Amniotic epithelial cell (primary cell): ENCODE measurements around the gene HOXA5.

ENCODE experiments used
- DNase-seq: peaks from one replicate; pipeline ENCODE4 v3.0.0-alpha.2; 2010; ENCODE audit warnings: low read depth

Gene HOXA5

DNA sequence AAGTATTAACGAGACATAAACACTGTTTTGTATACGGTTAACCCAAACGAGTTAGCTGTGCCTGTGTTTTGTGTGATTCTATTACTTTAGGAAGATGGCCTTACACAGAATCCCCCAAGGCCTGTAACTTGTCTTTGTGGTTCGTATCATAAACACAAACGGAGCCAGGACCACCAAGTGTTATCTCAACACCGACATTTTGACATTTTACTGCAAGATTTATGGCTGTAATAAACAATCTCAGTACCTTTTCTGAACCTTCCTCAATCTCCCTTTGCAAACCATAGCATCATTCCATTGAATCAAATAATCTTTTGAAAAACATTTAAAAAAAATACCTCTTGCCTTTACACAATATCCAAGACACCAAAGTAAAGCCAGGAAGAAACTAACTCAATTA lies 10.5 kb downstream of the HOXA5 start:
- DNase-seq, result no peak

DNA sequence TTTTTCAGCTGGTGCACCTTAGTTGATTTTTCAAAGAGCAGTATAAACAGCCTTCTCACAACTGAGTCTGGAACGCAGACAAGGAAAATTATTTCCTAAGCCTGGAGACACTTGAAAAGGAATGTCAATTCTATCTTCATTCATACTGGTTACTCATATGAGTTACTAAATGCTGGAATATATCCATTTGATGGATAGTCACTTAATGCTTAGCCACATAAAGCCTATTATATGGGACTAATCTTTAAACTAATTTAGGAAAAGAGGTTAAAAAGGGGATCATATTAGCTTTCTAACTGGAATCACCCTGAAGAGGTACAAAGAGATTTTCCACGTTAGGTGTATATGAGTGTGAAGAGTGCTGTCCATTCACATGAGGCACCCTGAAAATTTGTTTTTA lies 11.3 kb downstream of the HOXA5 start:
- peak; percentile 40 for DNase-seq

DNA sequence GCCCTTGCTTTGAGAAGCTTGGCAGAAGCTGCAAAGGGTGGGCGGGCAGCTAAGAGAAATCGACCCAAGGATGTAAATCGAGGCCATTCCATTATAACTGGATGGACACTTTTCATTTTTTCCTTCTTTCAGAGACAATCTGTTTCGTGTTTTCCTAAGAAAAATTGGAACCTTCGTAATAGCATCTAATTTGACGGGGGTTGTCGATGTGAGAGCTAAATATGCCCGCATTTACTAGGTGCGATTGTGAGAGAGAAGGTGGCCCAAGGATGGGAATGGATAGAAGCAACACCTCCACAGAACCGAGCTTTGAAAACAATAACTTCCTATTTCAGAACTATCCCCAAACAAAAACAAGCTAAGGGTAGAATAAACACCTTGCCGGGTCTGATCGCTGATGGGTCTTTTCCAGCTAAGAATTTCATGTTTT lies 12.1 kb downstream of the HOXA5 start:
- no peak for DNase-seq

DNA sequence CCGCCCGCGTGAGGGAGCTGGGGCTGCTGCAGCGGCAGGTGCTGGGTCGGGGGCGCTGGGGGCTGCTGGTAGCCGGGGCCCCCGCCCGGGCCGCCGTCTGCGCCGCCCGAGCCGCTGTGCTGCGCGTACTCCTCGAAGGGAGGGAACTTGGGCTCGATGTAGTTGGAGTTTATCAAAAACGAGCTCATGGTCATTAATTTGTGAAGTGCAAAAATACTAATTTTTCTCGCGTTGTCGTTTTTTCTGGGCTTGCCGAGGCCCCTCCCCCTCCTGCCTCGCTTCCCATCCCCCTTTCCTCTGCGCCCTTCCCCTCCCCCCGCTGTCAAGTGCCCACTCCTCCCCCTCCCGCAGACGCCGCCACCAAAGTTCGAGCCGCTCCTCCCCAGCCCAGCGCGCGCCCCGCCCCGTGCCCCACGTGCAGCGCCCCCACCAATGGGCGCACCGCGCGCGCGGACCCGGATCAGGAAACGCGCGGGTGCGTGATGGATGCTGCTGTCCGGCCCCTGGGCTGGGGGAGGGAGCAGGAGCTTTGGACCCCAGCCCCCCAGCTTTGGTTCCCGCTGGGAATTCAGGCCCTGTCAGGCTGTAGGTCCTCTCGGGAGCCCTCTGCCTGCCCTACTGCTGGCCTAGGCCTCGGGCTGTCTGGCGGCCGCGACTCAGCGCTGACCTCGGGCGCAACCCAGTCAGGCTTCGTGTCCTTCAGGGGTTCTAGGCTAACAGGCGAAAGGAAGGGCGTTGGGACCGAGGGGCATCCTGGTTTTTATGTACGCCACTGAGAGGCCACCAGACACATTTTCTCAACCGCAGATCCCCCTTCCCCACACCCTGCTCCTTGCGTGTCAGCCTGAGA lies 12.7 kb downstream of the HOXA5 start, which contains the start of gene HOXA4:
Gene HOXA4, minus strand, starts transcription at position 218 of the 850 bp plus-strand sequence. Its CDS starts 24 bp downstream, at position 194.
- DNase-seq, result peak; percentile 82

DNA sequence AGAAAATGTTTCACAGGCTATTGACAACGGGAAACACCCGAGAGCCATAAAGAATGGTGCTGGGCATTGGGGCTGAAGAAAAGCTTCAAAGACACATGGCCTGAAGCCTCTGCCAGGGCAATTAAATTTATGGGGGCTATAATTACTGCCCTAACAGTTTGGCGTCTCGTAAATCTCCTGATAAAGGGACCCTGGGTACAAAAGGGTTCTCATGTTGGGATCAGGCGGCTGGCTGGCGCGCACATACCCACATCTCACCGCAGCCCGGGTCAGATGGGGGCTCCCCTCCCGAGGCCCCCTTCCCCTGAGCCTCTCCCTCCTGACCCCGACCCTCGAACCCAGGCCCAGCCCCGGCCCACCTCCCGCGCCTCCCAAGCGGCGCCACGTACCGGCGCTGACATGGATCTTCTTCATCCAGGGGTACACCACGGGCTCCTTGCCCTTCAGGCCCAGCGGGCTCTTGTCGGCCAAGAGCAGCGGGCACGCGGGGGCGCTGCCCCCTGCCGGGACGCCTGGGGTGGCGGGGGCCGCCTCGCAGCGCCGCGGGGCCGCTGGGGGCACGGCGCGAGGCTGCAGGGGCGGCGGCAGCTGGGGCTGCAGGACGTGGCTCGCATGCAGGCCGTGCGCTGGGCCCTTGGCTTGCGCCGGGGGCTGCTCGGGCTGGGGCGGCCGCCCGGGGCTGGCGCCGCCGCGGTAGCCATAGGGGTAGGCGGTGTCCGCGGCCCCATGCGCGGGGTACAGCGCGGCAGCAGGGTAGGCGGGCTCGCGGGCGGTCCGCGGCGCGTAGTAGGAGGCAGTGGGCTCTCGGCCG lies 13.5 kb downstream of the HOXA5 start:
- DNase-seq, result peak; percentile 37

DNA sequence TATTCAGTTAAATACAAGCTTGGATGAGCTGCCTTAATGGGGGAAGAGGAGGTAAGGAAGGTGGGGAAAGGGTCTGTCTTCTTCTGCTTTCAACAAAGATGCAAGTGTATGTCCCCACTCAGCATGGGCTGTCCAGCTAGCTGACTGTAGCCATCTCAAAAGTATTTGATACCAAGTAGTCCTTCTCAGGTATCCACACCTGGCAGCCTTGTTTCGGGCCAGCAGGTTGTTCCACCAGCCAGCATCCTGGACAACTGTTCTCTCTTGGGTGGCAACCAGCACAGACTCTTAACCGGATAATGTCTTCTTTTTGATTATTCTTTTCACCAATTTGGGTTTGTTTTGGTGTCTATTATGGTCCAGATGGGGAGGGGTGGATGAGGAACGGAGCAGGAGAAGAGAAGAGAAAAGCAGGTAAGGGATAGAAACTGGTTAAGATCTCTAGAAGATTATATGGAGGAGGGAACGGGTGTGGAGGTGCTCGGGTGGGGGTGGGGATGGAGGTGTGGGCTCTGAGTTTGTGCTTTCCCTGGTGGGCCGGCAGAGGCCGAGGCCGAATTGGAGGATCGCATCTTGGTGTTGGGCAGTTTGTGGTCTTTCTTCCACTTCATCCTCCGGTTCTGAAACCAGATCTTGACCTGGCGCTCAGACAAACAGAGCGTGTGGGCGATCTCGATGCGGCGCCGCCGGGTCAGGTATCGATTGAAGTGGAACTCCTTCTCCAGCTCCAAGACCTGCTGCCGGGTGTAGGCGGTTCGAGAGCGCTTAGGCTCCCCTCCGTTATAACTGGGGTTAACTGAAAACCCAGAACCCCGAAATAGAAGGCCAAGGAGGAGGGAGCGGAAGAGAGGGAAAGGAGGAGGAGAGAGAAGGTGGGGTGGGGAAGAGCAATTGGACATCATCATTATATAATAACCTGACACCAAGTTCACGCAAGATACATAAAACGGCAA lies 14.4 kb downstream of the HOXA5 start:
- DNase-seq, result no peak

DNA sequence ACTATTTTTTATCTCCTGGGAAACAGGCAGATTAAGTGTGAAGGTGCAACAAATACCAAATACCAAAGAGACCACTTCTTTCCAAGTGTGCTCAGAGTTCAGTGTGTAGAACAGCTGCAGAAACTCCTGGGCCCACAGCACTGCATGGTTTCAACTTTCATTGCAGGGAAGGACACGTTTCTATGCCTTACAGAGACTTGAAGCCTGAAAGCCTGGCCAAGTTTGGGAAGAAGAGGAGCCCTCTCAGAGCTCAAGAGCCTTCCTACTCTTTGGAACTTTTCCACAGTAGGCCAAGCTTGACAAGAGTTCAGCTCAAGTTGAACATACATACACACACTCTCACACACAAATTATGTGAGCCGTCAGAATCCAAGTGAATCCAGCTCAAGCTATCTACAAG lies 15.4 kb downstream of the HOXA5 start:
- DNase-seq, result peak; percentile 60

DNA sequence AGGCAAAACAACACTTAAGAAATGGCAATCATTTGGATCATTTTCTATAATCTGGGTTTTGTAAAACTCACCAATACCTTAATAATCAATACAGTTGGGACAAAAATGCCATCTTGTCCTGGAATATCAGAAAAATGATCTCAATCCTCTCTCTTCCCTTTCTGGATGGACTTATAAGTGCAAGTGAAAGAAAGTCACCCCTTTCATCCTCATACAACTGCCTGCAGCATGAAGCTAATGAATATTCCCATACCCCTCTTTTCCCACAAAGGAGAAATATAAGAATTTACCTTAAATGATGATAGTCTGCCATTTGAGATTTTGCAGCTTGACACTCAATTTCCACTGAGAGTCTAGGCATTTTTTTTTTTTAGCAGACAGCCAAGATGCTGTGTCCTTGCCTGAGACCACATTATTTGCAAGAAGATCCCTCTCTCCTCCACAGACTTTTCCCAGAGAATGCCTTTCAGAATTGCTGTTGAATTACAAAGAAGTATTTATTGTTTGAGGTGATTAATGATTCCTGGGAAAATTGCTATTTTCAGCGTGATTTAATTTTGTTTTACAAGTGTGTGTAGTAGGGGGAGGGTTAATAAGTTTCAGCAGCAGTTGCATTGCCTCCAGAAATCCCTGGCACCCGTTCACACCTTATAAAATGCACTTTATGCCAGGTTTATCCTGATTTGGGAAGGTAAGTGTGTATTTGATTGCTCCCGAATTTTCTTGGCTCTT lies 16.7 kb downstream of the HOXA5 start:
- DNase-seq, result no peak

DNA sequence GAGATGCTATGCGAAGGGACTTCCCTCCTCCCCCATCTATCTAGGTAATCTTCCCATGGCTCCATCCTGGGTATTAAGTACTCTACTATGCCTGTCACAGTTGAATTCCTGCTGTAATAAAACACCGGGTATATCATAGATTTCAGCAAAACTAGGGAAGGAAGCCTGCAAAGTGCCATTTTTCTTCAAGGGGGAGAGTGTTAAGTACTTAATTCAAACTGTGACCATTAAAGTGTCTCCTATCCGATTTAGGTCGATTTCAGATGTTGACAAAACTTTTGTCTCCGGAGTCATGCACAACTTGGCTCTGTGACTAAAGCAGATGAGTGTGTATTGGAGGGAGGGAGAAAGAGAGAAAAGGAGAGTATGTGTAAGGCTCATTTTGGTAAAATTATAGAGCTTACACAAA lies 17.5 kb downstream of the HOXA5 start:
- no peak for DNase-seq

DNA sequence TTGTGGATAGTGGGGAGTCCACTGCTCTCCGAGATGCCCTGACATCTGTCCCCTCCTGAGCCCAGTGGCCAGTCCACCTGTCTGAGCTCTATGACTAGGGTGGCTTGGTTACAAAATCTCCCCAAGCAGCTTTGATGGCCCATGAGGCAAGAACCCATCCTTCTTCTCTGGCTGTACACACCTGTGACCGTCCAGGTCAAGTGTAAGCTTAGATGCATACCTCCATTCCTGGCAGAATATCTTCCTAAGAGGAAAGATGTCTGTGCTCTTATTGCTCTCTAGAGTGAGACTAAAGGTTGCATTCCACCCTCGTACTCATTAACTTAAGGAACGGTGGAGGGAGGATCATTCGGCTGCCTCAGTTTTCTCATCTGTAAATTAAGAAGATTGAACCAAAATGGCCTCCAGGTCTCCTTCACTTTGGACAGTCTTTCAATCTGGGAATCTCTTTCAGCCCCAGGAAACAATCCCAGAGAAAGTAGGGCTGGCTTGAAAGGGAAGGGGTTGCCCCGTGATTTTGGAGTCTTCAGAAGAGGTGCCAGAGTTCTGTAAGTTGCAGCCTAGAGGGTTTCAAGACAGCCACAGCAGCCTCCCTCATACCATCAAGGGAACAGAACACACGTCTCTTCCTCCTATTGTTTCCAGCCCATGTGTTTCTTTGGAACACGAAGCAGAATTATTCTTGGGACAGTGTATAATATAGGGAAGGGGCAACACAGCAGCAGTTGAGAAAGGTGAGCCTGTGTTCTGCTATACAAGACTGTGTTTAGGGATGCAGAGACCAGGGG lies 18.4 kb downstream of the HOXA5 start:
- no peak for DNase-seq

DNA sequence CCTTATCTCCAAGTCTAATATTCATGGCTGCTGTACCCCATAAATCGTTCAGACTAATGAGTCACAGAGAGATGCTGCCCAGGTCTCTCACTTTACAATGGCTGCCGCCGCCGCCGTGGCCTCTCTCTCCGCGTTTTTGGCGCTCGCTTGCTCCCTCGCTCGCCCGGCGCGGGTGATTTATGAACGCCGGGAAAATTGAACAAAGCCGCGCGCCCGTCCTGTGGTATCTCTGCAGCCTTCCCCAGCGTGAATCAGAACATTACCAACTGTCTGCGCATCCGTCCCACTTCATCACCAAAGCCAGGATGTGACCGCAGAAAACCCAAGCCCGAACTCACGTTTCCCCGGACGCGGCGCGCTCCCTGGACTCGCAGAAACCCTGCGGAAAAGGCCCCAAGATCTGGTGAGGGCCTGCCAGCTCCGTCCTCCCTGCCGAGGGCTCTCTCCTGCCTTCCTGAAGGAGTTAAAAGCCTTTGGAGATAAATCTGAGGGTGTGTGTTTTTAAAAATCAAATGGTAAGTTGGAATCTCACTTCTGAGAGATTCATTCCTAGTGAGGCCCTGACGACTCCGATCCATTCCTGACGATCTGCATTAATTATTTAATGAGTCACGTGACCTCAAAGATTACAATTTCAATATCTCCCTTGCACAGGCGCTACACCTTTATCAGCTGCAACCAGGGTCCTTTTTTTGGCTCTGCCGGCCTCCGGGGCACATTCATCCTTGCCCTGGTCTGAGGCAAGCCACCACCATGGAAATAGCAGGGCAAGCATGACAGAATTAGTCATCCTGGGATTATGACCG lies 19.2 kb downstream of the HOXA5 start:
- DNase-seq, result peak; percentile 95

DNA sequence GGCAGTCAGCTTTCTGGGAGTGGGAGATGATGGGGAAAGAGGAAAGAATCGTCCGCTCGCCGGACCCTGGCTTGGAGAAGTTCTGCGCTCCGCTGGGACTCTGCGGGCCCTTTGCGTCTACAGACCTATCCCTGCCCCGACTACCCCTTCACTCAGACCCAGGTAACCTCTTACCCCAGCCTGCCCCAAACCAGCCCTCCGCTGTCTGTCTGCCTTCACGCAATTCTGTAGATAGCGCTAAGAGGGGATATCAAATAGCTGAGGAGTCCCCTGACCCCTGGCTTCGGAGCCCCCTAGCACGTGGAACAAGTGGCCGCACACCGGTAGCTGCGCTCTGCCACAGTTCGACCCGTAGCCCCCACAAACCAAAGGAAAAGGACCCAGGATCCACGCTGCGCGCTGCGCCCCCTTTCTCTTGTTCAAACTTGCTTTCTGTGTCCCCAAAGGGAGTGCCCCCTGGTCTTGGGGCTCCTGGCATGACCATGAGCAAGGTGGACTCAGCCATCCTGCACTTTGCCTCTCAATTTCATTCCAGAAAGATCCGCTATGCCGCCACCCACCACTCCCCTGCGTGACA lies 19.9 kb downstream of the HOXA5 start:
- no peak for DNase-seq

DNA sequence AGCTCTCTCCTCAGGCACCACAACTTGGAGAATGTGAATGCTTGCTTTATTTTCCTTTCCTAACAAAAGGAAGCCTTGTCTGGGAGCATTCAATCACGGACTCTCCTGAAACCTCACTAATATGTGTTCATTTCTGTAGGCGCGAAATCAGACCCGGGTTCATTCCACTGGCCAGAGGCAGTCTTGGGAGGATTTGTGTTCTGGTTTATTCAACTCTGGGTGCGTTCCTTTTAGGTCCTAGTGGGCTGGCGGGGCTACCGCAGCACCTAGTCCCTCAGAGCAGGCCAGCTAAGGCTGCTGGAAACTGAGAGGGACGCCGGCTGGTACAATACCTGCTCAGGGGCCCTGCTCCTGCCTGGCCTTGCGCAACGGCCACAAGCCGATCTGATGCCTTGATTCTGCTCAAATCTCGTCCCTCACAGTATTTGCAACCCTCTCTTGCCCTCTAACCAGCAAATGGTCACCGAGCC lies 20.4 kb downstream of the HOXA5 start:
- no peak for DNase-seq

DNA sequence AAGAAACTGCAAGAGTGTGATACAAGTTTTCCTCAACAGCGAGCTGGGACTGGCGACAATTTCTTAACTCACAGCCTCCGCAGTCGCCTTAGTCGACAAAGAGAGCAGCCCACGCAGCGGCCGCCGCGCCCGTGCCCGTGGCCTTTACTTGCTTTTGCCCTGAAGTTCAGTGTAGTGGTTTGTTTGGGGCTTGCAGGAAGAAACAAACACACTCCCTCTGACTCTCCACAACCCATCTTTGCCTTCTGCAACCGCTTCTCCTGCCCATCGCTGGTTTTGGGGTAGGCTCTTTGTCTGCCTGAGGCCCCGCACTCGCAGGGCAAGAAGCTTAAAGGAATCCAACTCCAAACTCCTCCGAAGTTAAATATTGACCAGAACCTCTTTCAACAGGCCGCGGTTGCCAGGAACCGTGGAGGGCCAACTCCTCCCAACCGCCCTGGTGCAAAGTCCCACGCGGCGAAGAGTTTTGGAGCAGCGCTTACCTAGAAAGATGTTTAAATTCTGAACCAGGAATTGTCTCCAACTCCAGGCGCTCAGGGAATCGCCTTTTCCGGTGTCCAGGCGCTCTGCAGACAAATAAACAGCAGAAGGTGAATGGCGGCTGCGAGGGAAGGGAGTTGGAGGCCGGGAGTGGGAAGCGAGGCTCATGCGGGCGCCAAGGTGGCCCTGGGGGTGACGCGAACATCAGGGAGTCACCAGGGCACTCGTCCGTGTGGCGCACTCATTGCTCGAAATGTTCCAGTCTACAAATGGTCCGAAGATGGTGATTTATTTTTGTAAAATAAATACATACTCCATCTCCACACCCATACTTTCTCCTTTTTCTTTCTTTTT lies 21.2 kb downstream of the HOXA5 start:
- DNase-seq, result no peak

DNA sequence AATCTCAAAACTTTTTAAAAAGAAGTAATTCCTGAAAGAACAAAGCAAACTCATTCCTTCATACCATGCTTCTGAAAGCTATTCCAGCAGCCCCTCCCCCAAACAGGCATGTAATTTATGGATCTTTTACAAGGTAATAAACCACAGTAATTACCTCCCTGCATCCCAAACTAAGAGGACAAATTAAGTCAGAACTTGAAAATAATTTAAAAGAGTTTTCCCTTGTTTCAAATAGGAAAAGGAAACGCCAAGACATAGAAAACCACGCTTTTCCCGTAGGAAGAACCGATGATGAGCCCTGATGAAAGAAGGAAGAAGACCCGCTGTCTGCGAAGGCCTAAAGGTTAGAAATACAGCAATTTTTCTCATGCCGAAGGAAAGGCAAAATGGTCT lies 21.8 kb downstream of the HOXA5 start:
- DNase-seq, result no peak

DNA sequence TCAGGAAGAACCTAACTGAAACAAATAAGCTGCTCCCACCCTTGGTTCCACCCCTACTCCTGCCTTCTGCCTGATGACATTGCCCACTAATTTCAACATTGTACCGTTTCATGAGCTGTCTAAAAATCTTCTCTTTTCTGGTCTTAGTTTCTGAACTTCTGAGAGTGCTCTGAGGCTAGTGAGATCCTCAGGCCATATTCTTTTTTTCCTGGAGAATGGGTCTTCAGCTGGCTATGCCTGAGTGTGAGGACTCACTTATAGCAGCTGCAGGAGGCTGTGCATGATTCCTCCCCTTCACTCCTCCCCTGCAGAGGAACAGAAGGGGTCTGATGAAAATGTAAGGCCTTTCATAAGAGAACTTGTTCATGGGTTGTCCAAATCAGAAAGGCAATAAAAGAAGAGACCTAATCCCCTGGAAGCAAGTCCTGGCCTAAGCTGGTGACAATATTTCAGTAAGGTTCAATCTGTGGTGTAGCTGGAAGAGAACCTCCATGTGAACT lies 24.0 kb downstream of the HOXA5 start:
- DNase-seq, result no peak

DNA sequence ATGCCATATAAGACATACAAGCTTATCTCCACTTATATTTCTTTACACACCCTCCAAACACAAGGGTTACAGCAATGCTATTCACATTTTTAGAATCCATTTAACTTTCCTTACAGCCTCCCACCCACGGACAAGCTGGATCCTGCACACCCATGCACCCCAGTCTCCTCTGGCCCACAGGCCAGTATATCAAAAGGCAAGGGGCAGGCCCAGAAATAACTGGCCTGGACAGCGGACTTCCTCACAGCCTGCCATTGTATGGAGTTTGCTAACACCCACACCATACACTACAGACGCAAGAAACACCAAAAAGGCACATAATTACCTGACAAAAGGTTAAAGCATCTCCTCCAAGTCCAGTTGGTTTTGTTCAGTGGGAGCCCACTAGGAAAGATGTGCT lies 24.9 kb downstream of the HOXA5 start:
- DNase-seq, result no peak

DNA sequence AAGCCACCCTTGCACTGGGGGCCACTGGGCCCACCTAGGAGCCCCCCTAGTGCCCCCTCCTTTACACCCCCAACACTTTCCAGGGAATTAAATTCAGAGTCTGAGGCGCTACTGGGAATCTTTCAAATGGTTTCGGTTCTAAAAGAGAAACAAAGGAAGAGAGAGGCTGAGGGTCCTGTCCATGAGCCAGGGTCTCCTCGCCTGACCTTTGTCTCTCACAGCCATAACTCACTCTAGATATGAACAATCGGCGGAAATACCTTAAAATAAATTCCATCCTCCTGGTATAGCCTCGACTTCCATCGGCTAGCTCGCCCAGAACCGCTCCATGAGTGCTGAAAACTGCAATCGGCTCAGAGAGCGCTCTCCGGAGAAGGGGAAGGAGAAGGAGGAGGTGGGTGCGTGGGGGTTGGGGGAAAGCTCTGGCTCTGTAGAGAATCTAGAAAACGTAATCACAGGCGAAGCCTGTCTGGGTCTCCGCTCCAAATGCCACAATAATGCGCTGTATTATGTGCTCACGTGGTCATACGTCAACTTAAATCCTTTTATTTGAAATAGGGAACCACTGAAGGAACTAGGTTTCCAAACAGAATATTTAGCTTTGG lies 25.5 kb downstream of the HOXA5 start:
- DNase-seq, result peak; percentile 93
